AG04450 (cell line): ENCODE measurements around the gene PHEX. TPM values are rescaled to one million over a fixed set of nuclear protein-coding genes. Genes with fewer than 3 reads are reported as not detected.

ENCODE experiments used
- CTCF ChIA-PET: fragments of 300-600, 350-600 bp; formaldehyde crosslinking; extraction: SDS; loops from one replicate; lab custom pipeline; 2022; ENCODE audit warnings: antibody characterized with exemption, inconsistent platforms; lab: Charles Lee
- POLR2A ChIA-PET: fragments of 350-600 bp; formaldehyde crosslinking; extraction: SDS; loops from one replicate; lab custom pipeline; 2021; ENCODE audit warnings: antibody characterized with exemption, inconsistent platforms; lab: Yijun Ruan, JAX
- DNase-seq: peaks from one replicate; pipeline ENCODE4 v3.0.0-alpha.2; 2011; ENCODE audit warnings: low read depth, low spot score
- H3K27ac ChIP-seq: one replicate; pipeline ENCODE4 v1.5.1; 2012; ENCODE audit warnings: low read depth, low read length, control low read depth
- H3K27me3 ChIP-seq: one replicate; pipeline ENCODE4 v1.6.0; 2012; ENCODE audit warnings: low read length; ENCODE audit not compliant: control insufficient read depth, insufficient read depth
- H3K4me3 ChIP-seq: 2 replicates; pipeline ENCODE4 v1.5.1; 2011; ENCODE audit warnings: mild to moderate bottlenecking, low read depth, low read length, control low read depth
- H3K9me3 ChIP-seq: 2 replicates; pipeline ENCODE4 v1.5.1; 2012; ENCODE audit warnings: low read length; ENCODE audit not compliant: control insufficient read depth, insufficient read depth
- CTCF ChIP-seq: IDR thresholded peaks from 2 replicates; pipeline ENCODE4 v1.5.1; 2011; ENCODE audit warnings: low read depth, low read length, control low read depth, inconsistent platforms
- polyA plus RNA-seq: library from polyadenylated mRNA; depleted of rRNA; stranded (reverse); fragments of >200 nt; gene quantifications from 2 replicates; pipeline ENCODE4 v1.2.3, GENCODE V29; 2011

PHEX gene
- polyA plus RNA-seq, 1 experiment, result 0.40 TPM

GRCh38 chrX:22059775-22060174, 27.6 kb downstream of the PHEX start:
- ChIA-PET CTCF (interaction anchor here (0.6 to 1.0 kb wide), 2 partner anchors 22 to 59 kb away, joined by 3 read pairs; no protein-coding TSS in a partner anchor), POLR2A (interaction anchor here (1.8 kb wide), 1 partner anchor 75 kb away, joined by 4 read pairs; no protein-coding TSS in a partner anchor)
- H3K27me3 ChIP-seq, result no peaks in the 10 kb centered on the region
- TF ChIP-seq CTCF, result no peak
- H3K4me3 ChIP-seq, result no peak overlapping the region
- DNase-seq, result no peak
- no peaks in the 10 kb centered on the region for H3K9me3 ChIP-seq
- no peak overlapping the region for H3K27ac ChIP-seq

GRCh38 chrX:22060415-22061280, 28.5 kb downstream of the PHEX start:
- DNase-seq, result peak; percentile 4
- POLR2A ChIA-PET, result interaction anchor here (1.8 kb wide), 1 partner anchor 74 kb away, joined by 4 read pairs; no protein-coding TSS in a partner anchor
- CTCF ChIA-PET, result interaction anchor here (0.6 to 1.0 kb wide), 2 partner anchors 21 to 58 kb away, joined by 3 read pairs; no protein-coding TSS in a partner anchor

GRCh38 chrX:22063284-22063683, 31.2 kb downstream of the PHEX start:
- H3K4me3 ChIP-seq, result no peak overlapping the region
- H3K9me3 ChIP-seq, result no peaks in the 10 kb centered on the region
- no peak for DNase-seq
- ChIA-PET POLR2A (no interaction called here), CTCF (interaction anchor here (1.1 kb wide), 1 partner anchor 78 kb away, joined by 3 read pairs; no protein-coding TSS in a partner anchor)
- no peaks in the 10 kb centered on the region for H3K27me3 ChIP-seq
- TF ChIP-seq CTCF, result no peak
- H3K27ac ChIP-seq, result no peak overlapping the region

More at GRCh38 chrX:22060415-22061280, 28.5 kb downstream of the PHEX start:
- Histone ChIP-seq H3K27me3 (no peaks in the 10 kb centered on the region), H3K27ac (no peak overlapping the region), H3K9me3 (no peaks in the 10 kb centered on the region), H3K4me3 (no peak overlapping the region)
- TF ChIP-seq CTCF, result no peak

GRCh38 chrX:22069586-22069985, 37.5 kb downstream of the PHEX start:
- CTCF ChIA-PET, result interaction anchor here (4.3 kb wide), 1 partner anchor 11 kb away, joined by 24 read pairs; no protein-coding TSS in a partner anchor
- POLR2A ChIA-PET, result no interaction called here
- DNase-seq, result no peak
- no peaks in the 10 kb centered on the region for H3K9me3 ChIP-seq
- TF ChIP-seq CTCF, result no peak
- no peak overlapping the region for H3K4me3 ChIP-seq
- H3K27me3 ChIP-seq, result no peaks in the 10 kb centered on the region
- H3K27ac ChIP-seq, result no peak overlapping the region

- Histone ChIP-seq H3K9me3 (no peaks in the 10 kb centered on the region), H3K27ac (no peak overlapping the region), H3K27me3 (no peaks in the 10 kb centered on the region), H3K4me3 (no peak overlapping the region)
- DNase-seq, result no peak
- ChIA-PET CTCF (no interaction called here), POLR2A (no interaction called here)
- no peak for TF ChIP-seq CTCF
These were observed 41.8 kb downstream of the PHEX start for GRCh38 chrX:22073928-22074327.
